H1 (cell line): Measurements from ENCODE around the gene RAB9B.

Experiments used
- CEBPB ChIP-seq: IDR thresholded peaks from 2 replicates; pipeline ENCODE4 v1.6.1; 2012; ENCODE audit warnings: low read depth, low read length
- CHD2 ChIP-seq: IDR thresholded peaks from 2 replicates; pipeline ENCODE4 v1.6.1; 2012; ENCODE audit warnings: low read length, improper control_type of control experiment
- CREB1 ChIP-seq: IDR thresholded peaks from 2 replicates; pipeline ENCODE4 v1.6.1; 2012; ENCODE audit warnings: inconsistent platforms
- CTCF ChIP-seq, 3 experiments: IDR thresholded peaks; 1 replicate in 2 of 3; 2 replicates in 1 of 3; pipeline versions ENCODE4 v1.5.1 to v1.6.1; 2011; ENCODE audit warnings: low read length in 3 of 3, mild to moderate bottlenecking in 3 of 3, inconsistent platforms in 2 of 3, low read depth in 1 of 3, moderate library complexity in 1 of 3; ENCODE audit not compliant: insufficient read depth in 1 of 3; ENCODE audit errors: control extremely low read depth in 1 of 3
- E2F6 ChIP-seq: IDR thresholded peaks from 2 replicates; pipeline ENCODE4 v1.6.1; 2012; ENCODE audit warnings: inconsistent platforms
- EGR1 ChIP-seq: IDR thresholded peaks from 2 replicates; pipeline ENCODE4 v1.6.1; 2011; ENCODE audit warnings: low read depth, low read length, borderline replicate concordance
- EP300 ChIP-seq, 2 experiments: IDR thresholded peaks; 1 replicate in 1 of 2; 2 replicates in 1 of 2; pipeline ENCODE4 v1.6.1; 2011 to 2012; ENCODE audit warnings: low read depth in 2 of 2, low read length in 2 of 2, mild to moderate bottlenecking in 2 of 2, borderline replicate concordance in 1 of 2, inconsistent platforms in 1 of 2, moderate library complexity in 1 of 2
- MAX ChIP-seq: IDR thresholded peaks from 2 replicates; pipeline ENCODE4 v1.6.1; 2012; ENCODE audit warnings: inconsistent platforms
- RAD21 ChIP-seq, 2 experiments: IDR thresholded peaks in 1 of 2; conservative IDR thresholded peaks in 1 of 2; 2 replicates each; pipeline ENCODE4 v1.6.1; 2011; ENCODE audit warnings: low read depth in 2 of 2, low read length in 2 of 2, improper control_type of control experiment in 1 of 2, inconsistent platforms in 1 of 2, mild to moderate bottlenecking in 1 of 2, moderate library complexity in 1 of 2
- USF2 ChIP-seq: IDR thresholded peaks from 2 replicates; pipeline ENCODE4 v1.6.1; 2011; ENCODE audit warnings: low read length, improper control_type of control experiment

GRCh38 chrX:103792916-103793544 lies 39.0 kb downstream of the RAB9B start:
- no peak for TF ChIP-seq CTCF (IDR thresholded peaks at IDR 0.05; ENCODE audit: control extremely low read depth in 1 of 3, insufficient read depth in 1 of 3, low read depth in 1 of 3, low read length in 3 of 3)
- no peak for TF ChIP-seq E2F6
- TF ChIP-seq RAD21 (IDR thresholded peaks at IDR 0.05 in 1 of 2, conservative IDR thresholded peaks at IDR 0.05 in 1 of 2; ENCODE audit: low read depth in 2 of 2, low read length in 2 of 2) = no peak
- TF ChIP-seq EGR1 = no peak
- no peak for TF ChIP-seq CEBPB
- TF ChIP-seq USF2 = no peak
- no peak for TF ChIP-seq MAX
- no peak for TF ChIP-seq CHD2
- no peak for TF ChIP-seq EP300 (IDR thresholded peaks at IDR 0.05; ENCODE audit: borderline replicate concordance in 1 of 2, low read depth in 2 of 2, low read length in 2 of 2)
- TF ChIP-seq CREB1 = no peak
